OCI-LY7 (cell line): Measurements from ENCODE around the gene PRADC1. TPM values are rescaled to one million over a fixed set of nuclear protein-coding genes. Genes with fewer than 3 reads are reported as not detected.

Experiments used
- BruUV-seq: library from RNA; stranded (reverse); fragments of 400-500 nt; replicated peaks from 2 replicates; lab custom pipeline; 2021; lab: Mats Ljungman, UMichigan
- CTCF ChIA-PET: fragments of 300-600 bp; sonication (Branson Sonifier 250); formaldehyde crosslinking; loops from one replicate; lab custom pipeline; 2022; ENCODE audit warnings: antibody characterized with exemption; ENCODE audit not compliant: unreplicated experiment; lab: Charles Lee
- POLR2A ChIA-PET: fragments of 300-600 bp; sonication (Branson Sonifier 250); formaldehyde crosslinking; loops from one replicate; lab custom pipeline; 2022; ENCODE audit warnings: antibody characterized with exemption; lab: Charles Lee
- DNase-seq: peaks from one replicate; pipeline ENCODE4 v3.0.0-alpha.2; 2015; ENCODE audit warnings: low spot score
- H2AFZ ChIP-seq: fragments of 200-600 bp; sonication (generic), shearing (Covaris generic); 2 replicates; pipeline ENCODE4 v1.6.1; 2014; ENCODE audit warnings: mild to moderate bottlenecking, antibody characterized with exemption, low read length, moderate library complexity
- H3K27ac ChIP-seq: fragments of 200-600 bp; sonication (generic); 2 replicates; pipeline ENCODE4 v1.5.1; 2014; ENCODE audit warnings: mixed run types, low read depth, mild to moderate bottlenecking, moderate library complexity, low read length, inconsistent platforms; ENCODE audit not compliant: poor library complexity, severe bottlenecking
- H3K36me3 ChIP-seq: fragments of 200-600 bp; sonication (generic); 2 replicates; pipeline ENCODE4 v1.6.1; 2014; ENCODE audit warnings: mild to moderate bottlenecking, antibody characterized with exemption, low read length, moderate library complexity, mixed read lengths; ENCODE audit not compliant: insufficient read depth
- H3K4me1 ChIP-seq: fragments of 200-600 bp; sonication (generic); 2 replicates; pipeline ENCODE4 v1.5.1; 2014; ENCODE audit warnings: mild to moderate bottlenecking, low read length; ENCODE audit not compliant: insufficient read depth, poor library complexity, severe bottlenecking
- H3K4me2 ChIP-seq: fragments of 200-600 bp; sonication (generic); 2 replicates; pipeline ENCODE4 v1.6.1; 2014; ENCODE audit warnings: mild to moderate bottlenecking, low read length
- H3K4me3 ChIP-seq: fragments of 200-600 bp; sonication (generic); 2 replicates; pipeline ENCODE4 v1.5.1; 2014; ENCODE audit warnings: mild to moderate bottlenecking, low read depth, low read length; ENCODE audit not compliant: poor library complexity, severe bottlenecking
- H3K79me2 ChIP-seq: fragments of 200-600 bp; sonication (generic); 2 replicates; pipeline ENCODE4 v1.6.1; 2016; ENCODE audit warnings: low read depth, mild to moderate bottlenecking, low read length, moderate library complexity, mixed read lengths; ENCODE audit not compliant: insufficient read depth
- H3K9me2 ChIP-seq: fragments of 200-600 bp; sonication (generic); 2 replicates; pipeline ENCODE4 v1.6.1; 2016; ENCODE audit warnings: mild to moderate bottlenecking, low read length, mixed read lengths; ENCODE audit not compliant: insufficient read depth
- H3K9me3 ChIP-seq: fragments of 200-600 bp; sonication (generic); 2 replicates; pipeline ENCODE4 v1.6.1; 2014; ENCODE audit warnings: mild to moderate bottlenecking, mixed run types, low read length, mixed read lengths
- H4K20me1 ChIP-seq: fragments of 200-600 bp; sonication (generic); 2 replicates; pipeline ENCODE4 v1.6.1; 2014; ENCODE audit warnings: mild to moderate bottlenecking, antibody characterized with exemption, low read length, moderate library complexity, mixed read lengths; ENCODE audit not compliant: insufficient read depth
- CTCF ChIP-seq: fragments of 200-600 bp; sonication (generic); conservative IDR thresholded peaks from 2 replicates; pipeline ENCODE4 v1.5.1; 2014; ENCODE audit warnings: mild to moderate bottlenecking, antibody characterized with exemption, low read length, moderate library complexity, mixed read lengths
- EZH2phosphoT487 ChIP-seq: fragments of 200-600 bp; sonication (generic); IDR thresholded peaks from 2 replicates; pipeline ENCODE4 v1.6.1; 2018; ENCODE audit warnings: low read depth, borderline replicate concordance, mild to moderate bottlenecking, mixed run types, antibody characterized with exemption, low read length, moderate library complexity, mixed read lengths
- intact Hi-C: fragments of 100-400 bp; cut with micrococcal nuclease; formaldehyde crosslinking; loops from one replicate; pipeline ENCODE4 v1.10.0; 2022; ENCODE audit not compliant: unreplicated experiment
- total RNA-seq, 2 experiments: library from RNA; depleted of rRNA in 1 of 2; stranded (reverse); fragments of >200 nt in 1 of 2; shearing (Covaris generic) in 1 of 2; gene quantifications; 2 replicates each; pipeline ENCODE4 v1.2.3, GENCODE V29; 2014 to 2022

Gene PRADC1
- total RNA-seq, 2 experiments from 2014 or later = 23.0 to 25.9 TPM

GRCh38 chr2:73253400-73253799, 20.4 kb upstream of the PRADC1 start:
- H3K4me1 ChIP-seq = no peaks in the 10 kb centered on the region
- POLR2A ChIA-PET = interaction anchor here (0.6 to 1.8 kb wide), 3 partner anchors 15 to 1199 kb away, joined by 3 to 11 read pairs (median 4); no protein-coding TSS in a partner anchor
- TF ChIP-seq EZH2phosphoT487 (no peak), CTCF (no peak)
- H3K36me3 ChIP-seq = peaks cover 91% of the 10 kb centered on the region
- no peak overlapping the region for H3K4me2 ChIP-seq
- DNase-seq = no peak
- H2AFZ ChIP-seq = no peak overlapping the region
- no peaks in the 10 kb centered on the region for H3K79me2 ChIP-seq
- no peaks in the 10 kb centered on the region for H3K9me3 ChIP-seq
- intact Hi-C loops = no loop called here
- no peaks in the 10 kb centered on the region; the same call in 1 of the 2 replicates for H4K20me1 ChIP-seq
- no peaks in the 10 kb centered on the region for H3K9me2 ChIP-seq
- H3K27ac ChIP-seq = no peak overlapping the region
- CTCF ChIA-PET = interaction anchor here (1.1 kb wide), 1 partner anchor 15 kb away, joined by 3 read pairs; no protein-coding TSS in a partner anchor
- H3K4me3 ChIP-seq = no peak overlapping the region
- no TSS peak for BruUV-seq

- no peak overlapping the region for H3K4me3 ChIP-seq
- no peak for DNase-seq
- no peak overlapping the region for H3K27ac ChIP-seq
- no peaks in the 10 kb centered on the region for H3K4me1 ChIP-seq
- ChIA-PET CTCF (interaction anchor here (1.1 kb wide), 1 partner anchor 14 kb away, joined by 3 read pairs; no protein-coding TSS in a partner anchor), POLR2A (interaction anchor here (1.8 kb wide), 1 partner anchor 14 kb away, joined by 11 read pairs; no protein-coding TSS in a partner anchor)
- no peak overlapping the region for H2AFZ ChIP-seq
- no peaks in the 10 kb centered on the region; the same call in 1 of the 2 replicates for H4K20me1 ChIP-seq
- H3K79me2 ChIP-seq = no peaks in the 10 kb centered on the region
- H3K9me3 ChIP-seq = no peaks in the 10 kb centered on the region
- no peaks in the 10 kb centered on the region for H3K9me2 ChIP-seq
- H3K4me2 ChIP-seq = no peak overlapping the region
- TF ChIP-seq EZH2phosphoT487 = no peak
- TF ChIP-seq CTCF = no peak
- intact Hi-C loops = no loop called here
- peaks cover 91% of the 10 kb centered on the region for H3K36me3 ChIP-seq
- no TSS peak for BruUV-seq
Measured at GRCh38 chr2:73252238-73253027, 19.4 kb upstream of the PRADC1 start.
